IPS-NIHi7 (cell line): ENCODE measurements around the gene FAM78B.

ENCODE experiments used
- DNase-seq: peaks from one replicate; pipeline ENCODE4 v3.0.0; 2012; ENCODE audit warnings: mixed read lengths; ENCODE audit errors: extremely low spot score

FAM78B gene

GRCh38 chr1:166120281-166120680 lies 46.5 kb downstream of the FAM78B start:
- no peak for DNase-seq

GRCh38 chr1:166119471-166119965 lies 47.3 kb downstream of the FAM78B start:
- no peak for DNase-seq

- no peak for DNase-seq
Observed at GRCh38 chr1:166117776-166118175, 49.0 kb downstream of the FAM78B start.

- no peak for DNase-seq
Observed at GRCh38 chr1:166116026-166116425, 50.8 kb downstream of the FAM78B start.

- no peak for DNase-seq
Observed at GRCh38 chr1:166114419-166114818, 52.4 kb downstream of the FAM78B start.

- no peak for DNase-seq
Observed at GRCh38 chr1:166113630-166114029, 53.2 kb downstream of the FAM78B start.

GRCh38 chr1:166113031-166113430 lies 53.8 kb downstream of the FAM78B start:
- no peak for DNase-seq

GRCh38 chr1:166112425-166112824 lies 54.4 kb downstream of the FAM78B start:
- no peak for DNase-seq

GRCh38 chr1:166111430-166111829 lies 55.4 kb downstream of the FAM78B start:
- no peak for DNase-seq

GRCh38 chr1:166090244-166090643 lies 76.6 kb downstream of the FAM78B start:
- no peak for DNase-seq

- no peak for DNase-seq
Observed at GRCh38 chr1:166089804-166090203, 77.0 kb downstream of the FAM78B start.

- DNase-seq, result no peak
Observed at GRCh38 chr1:166088572-166088955, 78.2 kb downstream of the FAM78B start.

- no peak for DNase-seq
Observed at GRCh38 chr1:166087734-166088571, 78.8 kb downstream of the FAM78B start.

GRCh38 chr1:166086113-166086883 lies 80.5 kb downstream of the FAM78B start:
- DNase-seq, result no peak

GRCh38 chr1:166084613-166085012 lies 82.2 kb downstream of the FAM78B start:
- DNase-seq, result no peak

- DNase-seq, result no peak
Observed at GRCh38 chr1:166083887-166084286, 82.9 kb downstream of the FAM78B start.

- DNase-seq, result no peak
Observed at GRCh38 chr1:166082601-166083000, 84.2 kb downstream of the FAM78B start.

GRCh38 chr1:166080967-166081870 lies 85.6 kb downstream of the FAM78B start:
- DNase-seq, result no peak

- no peak for DNase-seq
Observed at GRCh38 chr1:166080277-166080966, 86.4 kb downstream of the FAM78B start.

- no peak for DNase-seq
Observed at GRCh38 chr1:166079276-166079675, 87.5 kb downstream of the FAM78B start.

- DNase-seq, result no peak
Observed at GRCh38 chr1:166073489-166073888, 93.3 kb downstream of the FAM78B start.
